GM21390 (cell line): ENCODE measurements around the gene CIP2A.

Source experiments
- ATAC-seq: cut with Tn5 transposase; IDR thresholded peaks from one replicate; pipeline ENCODE4 v1.9.1; 2021; ENCODE audit not compliant: unreplicated experiment

The CIP2A gene

DNA sequence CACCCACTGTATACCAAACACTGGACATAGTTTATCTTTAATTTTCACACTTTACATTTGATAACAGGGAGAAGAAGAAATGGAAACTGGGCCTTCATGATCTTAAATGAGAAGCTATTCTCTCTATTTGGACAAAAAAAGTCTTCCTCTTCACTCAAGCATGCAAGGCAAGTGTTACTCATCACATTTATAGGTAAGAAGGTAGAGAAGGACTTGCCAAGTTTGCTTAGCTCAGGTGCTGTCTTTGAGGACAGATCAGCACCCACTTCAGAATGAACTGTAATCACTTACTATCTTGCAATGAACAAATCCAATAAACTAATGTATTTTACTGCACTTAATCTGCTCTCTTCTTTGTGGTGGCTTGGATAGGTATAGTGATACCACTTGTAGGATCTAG, 77.7 kb downstream of the CIP2A start:
- no peak for ATAC-seq

DNA sequence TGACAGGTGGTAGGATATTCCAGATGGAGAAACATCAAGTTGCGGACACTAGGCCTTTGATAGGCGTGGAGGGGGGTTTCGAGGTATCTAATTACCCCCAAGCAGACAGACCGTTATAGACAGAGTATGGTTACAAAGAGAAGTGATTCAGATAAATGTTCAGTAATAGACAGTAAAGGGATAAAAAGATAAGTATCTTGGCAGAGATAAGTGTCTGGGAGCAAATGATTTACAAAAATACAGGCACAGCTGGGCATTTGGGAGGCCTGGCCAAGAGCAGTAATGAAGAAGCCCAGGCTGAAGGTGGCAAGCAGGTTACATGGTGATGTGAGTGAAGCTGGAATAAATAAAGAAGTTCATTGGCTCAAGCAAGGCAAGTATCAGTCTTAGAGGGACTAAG, 78.2 kb downstream of the CIP2A start:
- ATAC-seq = no peak

DNA sequence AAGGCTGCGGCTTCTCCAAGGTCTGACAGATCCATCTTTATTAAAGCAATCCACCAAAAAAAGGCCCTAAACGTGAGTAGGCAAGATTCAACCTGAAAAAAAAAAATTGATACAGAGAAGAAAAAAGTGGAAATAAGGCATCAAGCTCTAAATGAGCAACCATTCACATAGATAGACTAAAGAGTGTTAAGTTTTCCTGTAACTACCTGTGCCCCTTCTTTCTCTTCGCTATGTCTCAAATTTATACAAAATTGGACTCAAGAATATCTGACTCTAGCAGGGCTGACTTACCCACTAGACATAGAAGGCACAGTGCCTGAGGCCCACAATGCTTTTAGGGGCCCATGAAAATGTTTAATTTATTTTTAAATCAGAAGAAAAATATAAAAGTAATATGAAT, 78.7 kb downstream of the CIP2A start, which contains the start of gene MYH15:
TSS of gene MYH15 (minus strand) at position 101 of the 400 bp plus-strand sequence. CDS start at position 35, 66 bp downstream.
- ATAC-seq = no peak

DNA sequence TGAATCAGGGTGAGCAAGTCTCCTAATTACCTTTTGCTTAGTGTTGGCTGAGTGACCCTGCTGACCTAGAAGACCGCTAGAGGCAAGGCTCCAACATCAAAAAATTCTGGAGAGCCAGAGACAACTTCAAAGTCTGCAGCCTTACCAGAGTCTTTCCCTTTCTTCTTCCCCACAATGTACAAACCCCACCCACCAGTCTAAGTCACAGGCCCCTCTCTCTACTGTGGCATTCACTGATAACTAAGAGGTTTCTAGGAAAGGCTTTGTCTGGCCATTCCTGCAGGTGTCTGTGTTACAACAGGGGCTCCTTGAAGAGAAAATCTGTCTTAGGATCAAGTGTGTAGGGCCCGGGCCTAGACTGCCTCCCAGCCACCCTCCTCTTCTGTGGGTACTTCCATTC, 79.4 kb downstream of the CIP2A start:
- no peak for ATAC-seq

DNA sequence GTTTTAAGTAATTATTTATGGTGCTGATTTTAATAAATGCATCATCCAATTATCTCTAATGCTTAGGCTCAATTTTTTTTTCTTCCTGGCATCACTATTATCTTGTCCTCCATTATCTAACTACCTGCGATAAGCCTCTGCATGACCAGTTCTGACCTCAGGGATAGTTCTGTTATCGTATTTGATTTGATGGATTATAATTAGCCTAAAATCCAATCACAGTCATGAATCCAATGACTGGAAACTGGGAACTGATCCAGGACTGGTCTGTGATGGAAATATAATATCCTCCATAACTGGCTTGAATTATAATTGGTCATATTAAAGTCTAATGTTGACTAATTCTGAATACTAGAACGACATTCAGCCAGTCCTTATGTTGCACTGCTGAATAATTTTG, 80.0 kb downstream of the CIP2A start:
- ATAC-seq = no peak

DNA sequence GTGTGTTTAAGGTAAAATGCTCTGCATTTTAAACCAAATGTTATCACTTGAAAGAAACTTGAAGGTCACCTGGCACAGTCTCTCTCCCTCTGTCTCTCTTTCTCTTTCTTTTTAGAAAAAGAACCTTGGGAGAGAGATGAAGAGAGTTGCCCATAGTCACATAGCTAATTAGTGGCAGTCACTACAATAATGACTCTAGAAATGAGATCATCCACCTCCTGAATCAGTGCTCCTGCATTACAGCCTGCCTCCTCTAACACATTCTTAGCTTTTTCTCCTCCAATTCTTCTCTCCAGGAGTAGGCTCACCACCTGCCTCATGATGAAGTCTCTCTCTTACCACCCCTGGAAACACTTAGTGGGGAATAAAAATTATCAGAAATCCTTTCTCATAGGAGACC, 81.3 kb downstream of the CIP2A start:
- ATAC-seq = no peak

DNA sequence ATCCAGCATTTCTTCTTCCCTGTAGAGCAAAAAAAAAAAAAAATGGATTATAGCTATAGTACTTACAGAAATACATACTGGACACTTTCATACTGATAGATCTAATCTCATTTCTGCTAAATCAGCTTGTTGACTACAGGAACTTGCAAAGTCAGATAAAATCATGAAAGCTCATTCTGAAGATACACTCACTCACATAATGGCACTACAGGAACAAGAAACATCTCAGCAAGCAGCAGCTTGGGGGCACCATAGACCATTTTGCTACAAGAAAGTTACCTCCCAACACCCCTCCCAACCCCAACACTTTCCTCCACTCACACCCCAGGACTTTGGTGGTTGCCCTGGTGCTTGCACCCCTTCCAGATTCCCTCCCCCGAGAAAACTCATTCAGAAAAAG, 83.4 kb downstream of the CIP2A start:
- no peak for ATAC-seq

DNA sequence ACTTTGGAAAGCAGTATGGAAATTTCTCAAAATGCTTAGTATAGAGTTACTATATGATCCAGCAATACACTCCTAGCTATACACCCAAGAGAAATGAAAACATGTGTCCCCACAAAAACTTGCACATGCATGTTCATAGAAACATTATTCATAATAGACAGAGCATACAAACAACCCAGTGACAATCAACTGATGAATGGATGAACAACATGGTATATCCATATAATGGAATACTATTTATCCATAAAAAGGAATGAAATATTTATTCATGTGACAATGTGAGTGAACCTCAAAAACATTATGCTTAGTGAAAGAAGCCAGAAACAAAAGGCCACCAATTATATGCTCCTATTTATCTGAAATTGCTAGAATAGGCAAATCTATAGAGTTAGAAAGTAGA, 85.5 kb downstream of the CIP2A start:
- no peak for ATAC-seq

DNA sequence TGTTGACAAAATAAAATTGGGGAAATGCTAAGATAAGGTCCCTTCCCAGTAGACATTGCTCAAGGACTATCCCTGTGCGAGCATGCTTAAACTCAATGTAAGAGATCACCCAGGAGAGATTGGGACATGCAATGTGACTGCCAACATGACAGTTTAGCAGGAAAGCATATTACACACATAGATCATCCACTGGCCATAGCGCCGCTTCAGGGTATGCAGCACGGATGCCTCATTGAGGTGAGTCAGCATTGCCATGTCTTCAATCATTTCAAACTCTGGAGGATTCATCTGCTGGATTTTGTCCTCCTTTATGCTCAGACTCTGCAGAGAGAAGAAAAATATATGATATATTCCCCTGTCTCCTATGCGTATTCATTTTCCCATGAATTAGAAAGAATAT, 87.7 kb downstream of the CIP2A start:
- no peak for ATAC-seq

DNA sequence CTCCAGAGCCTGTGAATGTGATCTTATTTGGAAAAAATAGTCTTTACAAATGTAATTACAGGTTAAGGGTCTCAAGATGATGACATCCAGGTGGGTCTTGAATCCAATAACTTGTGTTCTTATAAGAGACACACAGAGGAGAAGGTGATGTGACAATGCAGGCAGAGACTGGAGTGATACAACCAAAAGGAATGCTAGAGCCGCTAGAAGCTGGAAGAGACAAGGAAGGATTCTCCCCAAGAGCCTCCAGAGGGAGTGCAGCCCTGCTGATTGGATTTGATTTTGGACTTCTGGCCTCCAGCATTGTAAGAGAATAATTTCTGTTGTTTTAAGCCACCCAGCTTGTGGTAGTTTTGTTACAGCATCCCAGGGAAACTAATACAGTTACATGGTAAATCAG, 88.5 kb downstream of the CIP2A start:
- no peak for ATAC-seq
